H1 (cell line): ENCODE measurements around the gene FHIT. TPM values are rescaled to one million over a fixed set of nuclear protein-coding genes. Genes with fewer than 3 reads are reported as not detected.

Experiments
- CTCF ChIA-PET: fragments of 300-600 bp; sonication (Branson Sonifier 250); formaldehyde crosslinking; loops from one replicate; lab custom pipeline; 2021; ENCODE audit not compliant: partially characterized antibody; lab: Charles Lee
- POLR2A ChIA-PET: fragments of 300-600 bp; sonication (Branson Sonifier 250); formaldehyde crosslinking; loops from one replicate; lab custom pipeline; 2021; ENCODE audit warnings: inconsistent platforms; ENCODE audit not compliant: partially characterized antibody; lab: Charles Lee
- DNase-seq, 2 experiments: peaks; one replicate each; pipeline versions ENCODE4 v3.0.0 to v3.0.0-alpha.2; 2010 to 2022; ENCODE audit warnings: low spot score in 2 of 2, low read depth in 1 of 2, mixed read lengths in 1 of 2
- FAIRE-seq: peaks from 2 replicates; lab custom pipeline; 2011; peaks lifted over from hg19 to GRCh38; lab: Jason Lieb, UNC
- H2AFZ ChIP-seq: 2 replicates; pipeline ENCODE4 v1.8.1; 2012; ENCODE audit warnings: low read length, inconsistent platforms
- H2AK5ac ChIP-seq: 2 replicates; pipeline ENCODE4 v1.6.1; 2013; ENCODE audit warnings: low read depth, low read length
- H2BK120ac ChIP-seq: replicated peaks from 2 replicates; pipeline ENCODE3; 2013; ENCODE audit warnings: low read depth, low read length, inconsistent platforms
- H2BK12ac ChIP-seq: 2 replicates; pipeline ENCODE4 v1.6.1; 2013; ENCODE audit warnings: low read depth, low read length
- H2BK15ac ChIP-seq: 2 replicates; pipeline ENCODE4 v1.6.1; 2013; ENCODE audit warnings: low read length
- H2BK20ac ChIP-seq: 2 replicates; pipeline ENCODE4 v1.6.1; 2013; ENCODE audit warnings: low read length
- H2BK5ac ChIP-seq: 2 replicates; pipeline ENCODE4 v1.6.1; 2013; ENCODE audit warnings: low read depth, low read length
- H3K14ac ChIP-seq: 2 replicates; pipeline ENCODE4 v1.6.1; 2013; ENCODE audit warnings: inconsistent platforms; ENCODE audit not compliant: insufficient read length
- H3K18ac ChIP-seq: 2 replicates; pipeline ENCODE4 v1.6.1; 2013; ENCODE audit warnings: low read length; ENCODE audit errors: extremely low read depth
- H3K23ac ChIP-seq: 2 replicates; pipeline ENCODE4 v1.6.1; 2013; ENCODE audit warnings: inconsistent platforms; ENCODE audit not compliant: insufficient read length
- H3K23me2 ChIP-seq: 2 replicates; pipeline ENCODE4 v1.6.1; 2013; ENCODE audit warnings: low read depth, low read length
- H3K27ac ChIP-seq: 2 replicates; pipeline ENCODE4 v1.6.1; 2011; ENCODE audit warnings: low read depth, low read length, inconsistent platforms
- H3K27me3 ChIP-seq, 4 experiments: replicated peaks in 1 of 4; 1 replicate in 1 of 4; 2 replicates in 3 of 4; pipeline versions ENCODE4 v1.6.1 to v1.8.1; 2011 to 2013; ENCODE audit warnings: low read length in 3 of 4, mild to moderate bottlenecking in 3 of 4, inconsistent platforms in 2 of 4, mixed read lengths in 2 of 4, moderate library complexity in 1 of 4; ENCODE audit not compliant: control insufficient read depth in 3 of 4, insufficient read depth in 3 of 4; ENCODE audit errors: extremely low read depth in 1 of 4
- H3K36me3 ChIP-seq, 4 experiments: 2 replicates each; pipeline versions ENCODE4 v1.6.1 to v1.8.1; 2011 to 2013; ENCODE audit warnings: mild to moderate bottlenecking in 4 of 4, low read length in 3 of 4, moderate library complexity in 2 of 4, control low read depth in 1 of 4, inconsistent platforms in 1 of 4; ENCODE audit not compliant: insufficient read depth in 4 of 4, control insufficient read depth in 2 of 4
- H3K4ac ChIP-seq: replicated peaks from 2 replicates; pipeline ENCODE3; 2013; ENCODE audit warnings: low read length, low read depth, mixed read lengths, inconsistent platforms; ENCODE audit not compliant: insufficient read length
- H3K4me1 ChIP-seq, 4 experiments: replicated peaks in 1 of 4; 1 replicate in 1 of 4; 2 replicates in 3 of 4; pipeline versions ENCODE4 v1.6.1 to v1.8.1; 2011 to 2013; ENCODE audit warnings: low read length in 3 of 4, inconsistent platforms in 2 of 4, mixed read lengths in 1 of 4; ENCODE audit not compliant: insufficient read depth in 4 of 4, control insufficient read depth in 3 of 4
- H3K4me2 ChIP-seq, 2 experiments: 2 replicates each; pipeline versions ENCODE4 v1.6.1 to v1.8.1; 2011 to 2013; ENCODE audit warnings: low read depth in 2 of 2, low read length in 2 of 2, control low read depth in 1 of 2, inconsistent platforms in 1 of 2, mild to moderate bottlenecking in 1 of 2; ENCODE audit not compliant: insufficient read depth in 1 of 2
- H3K4me3 ChIP-seq, 4 experiments: fragments of 200-600, 300-600 bp in 1 of 4; sonication (generic), shearing (Covaris generic), sonication (Bioruptor Twin) in 1 of 4; 2 replicates each; pipeline versions ENCODE4 v1.5.1 to v1.8.1; 2011 to 2016; ENCODE audit warnings: low read length in 4 of 4, low read depth in 3 of 4, control low read depth in 2 of 4, inconsistent platforms in 2 of 4, mild to moderate bottlenecking in 2 of 4, mixed read lengths in 1 of 4, moderate library complexity in 1 of 4; ENCODE audit not compliant: insufficient read depth in 2 of 4; ENCODE audit errors: extremely low read depth in 1 of 4
- H3K56ac ChIP-seq: replicated peaks from 2 replicates; pipeline ENCODE3; 2013; ENCODE audit warnings: low read depth, mild to moderate bottlenecking, mixed read lengths, low read length, inconsistent platforms; ENCODE audit not compliant: insufficient read length
- H3K79me1 ChIP-seq: 2 replicates; pipeline ENCODE4 v1.6.1; 2013; ENCODE audit warnings: low read depth, low read length, control low read depth
- H3K79me2 ChIP-seq, 2 experiments: 2 replicates each; pipeline versions ENCODE4 v1.6.1 to v1.8.1; 2012 to 2013; ENCODE audit warnings: low read length in 2 of 2, mild to moderate bottlenecking in 2 of 2, inconsistent platforms in 1 of 2; ENCODE audit not compliant: insufficient read depth in 2 of 2, control insufficient read depth in 1 of 2
- H3K9ac ChIP-seq, 4 experiments: replicated peaks in 1 of 4; 1 replicate in 1 of 4; 2 replicates in 3 of 4; pipeline versions ENCODE4 v1.6.1 to v1.8.1; 2011 to 2013; ENCODE audit warnings: low read depth in 3 of 4, low read length in 3 of 4, control low read depth in 2 of 4, mild to moderate bottlenecking in 2 of 4, moderate library complexity in 2 of 4, inconsistent platforms in 1 of 4; ENCODE audit errors: extremely low read depth in 1 of 4
- H3K9me3 ChIP-seq, 2 experiments: 2 replicates each; pipeline versions ENCODE4 v1.6.1 to v1.8.1; 2012 to 2013; ENCODE audit warnings: mild to moderate bottlenecking in 2 of 2, moderate library complexity in 2 of 2, control low read depth in 1 of 2, inconsistent platforms in 1 of 2, low read depth in 1 of 2, low read length in 1 of 2, mixed read lengths in 1 of 2; ENCODE audit not compliant: insufficient read depth in 2 of 2
- H4K20me1 ChIP-seq, 2 experiments: replicated peaks in 1 of 2; 2 replicates each; pipeline versions ENCODE3 to v1.8.1; 2011 to 2013; ENCODE audit warnings: inconsistent platforms in 2 of 2, low read length in 2 of 2, mild to moderate bottlenecking in 1 of 2; ENCODE audit not compliant: insufficient read depth in 2 of 2, control insufficient read depth in 1 of 2
- H4K5ac ChIP-seq: 2 replicates; pipeline ENCODE4 v1.6.1; 2013; ENCODE audit warnings: low read length, low read depth, mixed read lengths, inconsistent platforms; ENCODE audit not compliant: insufficient read length
- H4K8ac ChIP-seq: 2 replicates; pipeline ENCODE4 v1.8.0; 2013; ENCODE audit warnings: mild to moderate bottlenecking, moderate library complexity, low read length, inconsistent platforms; ENCODE audit not compliant: insufficient read depth; ENCODE audit errors: extremely low read depth
- H4K91ac ChIP-seq: replicated peaks from 2 replicates; pipeline ENCODE3; 2013; ENCODE audit warnings: low read length, mixed read lengths, inconsistent platforms; ENCODE audit not compliant: insufficient read length
- BACH1 ChIP-seq: IDR thresholded peaks from 2 replicates; pipeline ENCODE4 v1.6.1; 2012; ENCODE audit warnings: low read length, improper control_type of control experiment
- CREB1 ChIP-seq: IDR thresholded peaks from 2 replicates; pipeline ENCODE4 v1.6.1; 2012; ENCODE audit warnings: inconsistent platforms
- RBBP5 ChIP-seq: IDR thresholded peaks from 2 replicates; pipeline ENCODE4 v1.7.1; 2012; ENCODE audit warnings: low read depth, mild to moderate bottlenecking, inconsistent platforms, low read length, moderate library complexity, borderline replicate concordance
- SIX5 ChIP-seq: IDR thresholded peaks from 2 replicates; pipeline ENCODE4 v1.6.1; 2011; ENCODE audit warnings: mild to moderate bottlenecking, low read depth, low read length
- SP1 ChIP-seq: IDR thresholded peaks from 2 replicates; pipeline ENCODE4 v1.6.1; 2011; ENCODE audit warnings: low read depth, low read length
- ZNF274 ChIP-seq: IDR thresholded peaks from 2 replicates; pipeline ENCODE4 v1.7.0; 2012; ENCODE audit warnings: low read length, borderline replicate concordance; ENCODE audit errors: extremely low read depth
- WGBS, 2 experiments: shearing (Covaris generic) in 1 of 2; methylation state at CpG; one replicate each; pipeline versions ENCODE4 v1.1.6 to v1.1.7; 2013 to 2015; ENCODE audit warnings: low lambda C conversion rate in 2 of 2, mixed read lengths in 2 of 2, inconsistent platforms in 1 of 2, low coverage in 1 of 2, missing lambda C conversion rate in 1 of 2; ENCODE audit not compliant: insufficient replicate concordance in 2 of 2, insufficient coverage in 1 of 2, insufficient read length in 1 of 2; ENCODE audit errors: extremely low coverage in 1 of 2, missing lambda C conversion rate in 1 of 2; 5-methylcytosine and 5-hydroxymethylcytosine counted together
- polyA plus RNA-seq, 7 experiments: library from polyadenylated mRNA; depleted of rRNA in 3 of 7; stranded (reverse) in 5 of 7; unstranded in 2 of 7; fragments of >200 nt in 5 of 7; fragments of 200-250 nt in 2 of 7; gene quantifications; 1 replicate in 5 of 7; 2 replicates in 1 of 7; 4 replicates in 1 of 7; pipeline versions ENCODE4 v1.2.1 to v1.2.3, GENCODE V29; 2011 to 2013; ENCODE audit warnings: missing spikeins in 2 of 7, mixed read lengths in 2 of 7
- total RNA-seq: library from RNA; stranded (reverse); fragmentation: NEBNext Ultra II Directional; extraction: Animal tissue kit (Norgen Biotek cat#: 25700); gene quantifications from 2 replicates; pipeline ENCODE4 v1.2.1, GENCODE V29; 2021
- TF ChIP-seq, protein P1 (sequence below): IDR thresholded peaks from 2 replicates; pipeline ENCODE4 v1.6.1; 2011; ENCODE audit warnings: low read depth, mild to moderate bottlenecking, low read length; ENCODE audit not compliant: insufficient read depth
- TF ChIP-seq, protein P2 (sequence below): IDR thresholded peaks from 2 replicates; pipeline ENCODE4 v1.6.1; 2012; ENCODE audit warnings: inconsistent platforms

FHIT gene
- total and polyA plus RNA-seq, 2 of the 8 experiments (the other 6 are each of a cell fraction or from before 2014, with no cell fraction given): 1.2 to 3.2 TPM

DNA sequence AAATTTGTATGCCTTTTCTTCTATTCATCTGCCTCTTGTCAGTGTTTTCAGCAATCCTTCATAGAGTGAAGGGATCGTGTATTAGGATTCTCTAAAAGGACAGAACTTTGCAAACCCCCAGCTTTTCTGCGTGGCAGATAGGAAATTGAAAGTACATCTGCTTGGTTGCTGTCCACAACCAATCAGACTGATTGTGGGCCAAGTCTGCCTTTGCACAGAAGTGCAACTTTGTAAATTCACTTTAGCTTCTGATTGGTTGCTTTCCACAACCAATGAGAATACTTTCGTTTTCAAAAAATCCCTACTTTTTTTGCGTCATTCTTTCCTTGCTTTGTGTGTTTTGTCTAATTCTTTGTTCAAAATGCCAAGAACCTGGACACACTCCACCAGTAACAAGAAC is 847.4 kb downstream of the FHIT start:
- Histone ChIP-seq H2BK20ac (no peak overlapping the region), H4K91ac (no peak overlapping the region), H2AK5ac (no peak overlapping the region), H3K27ac (no peak overlapping the region), H3K4me2 (no peak overlapping the region), H3K56ac (no peak overlapping the region), H4K20me1 (no peaks in the 10 kb centered on the region), H2BK15ac (no peak overlapping the region), H3K4me3 (no peak overlapping the region), H3K4ac (no peak overlapping the region), H3K79me1 (no peaks in the 10 kb centered on the region), H2BK12ac (no peak overlapping the region), H3K14ac (no peak overlapping the region), H4K5ac (no peak overlapping the region), H3K9me3 (no peaks in the 10 kb centered on the region), H3K27me3 (no peaks in the 10 kb centered on the region), H3K23me2 (no peaks in the 10 kb centered on the region), H3K79me2 (no peaks in the 10 kb centered on the region), H3K9ac (no peak overlapping the region), H2BK5ac (no peak overlapping the region), H3K23ac (no peak overlapping the region), H3K18ac (no peak overlapping the region), H4K8ac (no peak overlapping the region), H2BK120ac (no peak overlapping the region), H3K36me3 (no peaks in the 10 kb centered on the region; a peak in 1 of 8 replicates), H3K4me1 (peaks cover 0 to 3% (median 1%) of the 10 kb centered on the region in 4 experiments; a peak in 2 of 7 replicates), H2AFZ (no peak overlapping the region)
- TF ChIP-seq, protein P1, sequence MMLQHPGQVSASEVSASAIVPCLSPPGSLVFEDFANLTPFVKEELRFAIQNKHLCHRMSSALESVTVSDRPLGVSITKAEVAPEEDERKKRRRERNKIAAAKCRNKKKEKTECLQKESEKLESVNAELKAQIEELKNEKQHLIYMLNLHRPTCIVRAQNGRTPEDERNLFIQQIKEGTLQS: no peak
- TF ChIP-seq RBBP5 (no peak), CREB1 (no peak), ZNF274 (no peak), SIX5 (no peak), BACH1 (no peak), SP1 (no peak)
- TF ChIP-seq, protein P2, sequence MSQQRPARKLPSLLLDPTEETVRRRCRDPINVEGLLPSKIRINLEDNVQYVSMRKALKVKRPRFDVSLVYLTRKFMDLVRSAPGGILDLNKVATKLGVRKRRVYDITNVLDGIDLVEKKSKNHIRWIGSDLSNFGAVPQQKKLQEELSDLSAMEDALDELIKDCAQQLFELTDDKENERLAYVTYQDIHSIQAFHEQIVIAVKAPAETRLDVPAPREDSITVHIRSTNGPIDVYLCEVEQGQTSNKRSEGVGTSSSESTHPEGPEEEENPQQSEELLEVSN: no peak
- 91% methylated on average over 4 of the region's 4 CpGs; no CpG with 5 or more reads in 1 of the 2 experiments for WGBS, 2 experiments
- POLR2A ChIA-PET: no interaction called here
- no peak for DNase-seq
- CTCF ChIA-PET: interaction anchor here (2.4 kb wide), 1 partner anchor 13 kb away, joined by 6 read pairs; no protein-coding TSS in a partner anchor
- no peak for FAIRE-seq
